ENCODE results near the gene ATP5PO.

The ATP5PO gene

DNA sequence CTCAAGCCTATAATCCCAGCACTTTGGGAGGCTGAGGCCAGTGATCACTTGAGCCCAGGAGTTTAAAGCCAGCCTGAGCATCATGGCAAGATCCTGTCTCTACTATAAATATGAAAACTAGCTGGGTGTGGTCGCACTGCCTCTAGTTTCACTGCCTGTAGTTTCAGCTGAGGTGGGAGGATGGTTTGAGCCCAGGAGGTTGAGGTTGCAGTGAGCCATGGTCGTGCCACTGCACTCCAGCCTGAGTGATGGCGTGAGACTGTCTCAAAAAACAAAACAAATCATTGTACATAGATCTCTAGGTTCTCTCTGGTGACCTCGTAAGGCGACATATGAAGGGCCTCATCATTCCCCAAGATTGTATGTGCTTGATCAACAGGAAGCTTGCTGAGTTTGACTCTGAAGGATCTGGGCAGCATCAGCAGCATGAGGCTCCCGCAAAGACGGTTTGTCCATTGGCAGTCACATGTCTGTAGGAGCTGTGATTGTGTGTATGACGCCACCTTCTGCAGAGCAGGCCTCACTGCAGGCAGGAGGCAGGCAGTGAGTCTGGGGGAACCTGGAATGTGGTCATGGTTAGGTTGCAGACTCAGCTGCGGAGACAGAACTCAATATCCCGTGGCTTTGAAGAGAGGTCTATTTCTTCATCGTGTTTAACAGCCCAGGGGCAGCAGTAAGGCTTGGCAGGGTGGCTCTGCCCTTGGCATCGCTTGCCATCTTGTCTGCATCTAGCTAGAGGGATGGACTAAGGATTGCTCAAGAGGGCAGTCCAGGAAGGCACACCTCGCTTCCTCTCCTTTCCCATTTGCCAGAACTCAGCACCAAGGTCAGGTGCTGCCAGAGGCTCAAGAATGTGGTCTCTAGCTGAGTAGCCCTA, 14.0 kb downstream of the ATP5PO start:
- FAIRE-seq: no peak
- peak; percentile 44 for DNase-seq (ENCODE audit: low spot score)

DNA sequence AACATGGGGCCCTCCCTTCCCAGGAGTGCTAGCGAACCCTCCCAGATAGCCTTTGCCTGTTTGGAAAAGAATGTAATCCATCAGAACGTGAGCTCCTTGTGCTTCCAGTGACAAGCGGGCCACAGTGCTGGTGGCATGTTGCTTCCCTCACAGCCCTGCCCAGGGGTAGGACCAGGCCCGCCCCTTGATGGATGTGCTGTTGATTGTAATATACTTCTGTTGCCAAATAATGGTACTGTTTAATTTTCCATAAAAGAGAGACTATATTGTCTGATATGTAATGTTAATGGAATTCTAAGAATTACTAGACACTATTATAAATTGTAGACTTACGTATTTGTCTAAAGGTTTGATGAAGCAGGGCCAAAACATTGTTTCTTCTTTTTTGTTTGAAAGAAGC, 16.4 kb downstream of the ATP5PO start:
- DNase-seq (ENCODE audit: low spot score) (no peak), FAIRE-seq (no peak)

DNA sequence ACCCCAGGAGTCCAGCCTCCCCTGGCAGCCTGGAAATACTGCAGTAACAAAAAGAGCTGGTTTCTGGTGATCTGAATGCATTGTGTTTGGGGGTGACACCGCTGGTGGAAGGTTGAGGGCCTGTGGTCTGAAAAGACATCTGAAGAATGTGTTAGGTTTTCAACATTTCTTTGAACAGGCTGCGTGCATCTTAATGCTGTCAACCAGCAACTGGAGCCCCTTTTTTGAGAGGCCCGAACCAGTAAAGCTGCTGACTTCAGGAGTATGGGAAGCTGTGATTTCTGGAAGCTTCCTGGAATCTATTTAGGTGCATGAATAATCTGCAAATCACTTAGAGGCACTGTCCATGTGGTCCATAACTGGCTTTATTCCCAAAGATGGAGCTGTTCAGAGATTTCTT, 17.0 kb downstream of the ATP5PO start:
- no peak for DNase-seq (ENCODE audit: low spot score)
- no peak for FAIRE-seq

DNA sequence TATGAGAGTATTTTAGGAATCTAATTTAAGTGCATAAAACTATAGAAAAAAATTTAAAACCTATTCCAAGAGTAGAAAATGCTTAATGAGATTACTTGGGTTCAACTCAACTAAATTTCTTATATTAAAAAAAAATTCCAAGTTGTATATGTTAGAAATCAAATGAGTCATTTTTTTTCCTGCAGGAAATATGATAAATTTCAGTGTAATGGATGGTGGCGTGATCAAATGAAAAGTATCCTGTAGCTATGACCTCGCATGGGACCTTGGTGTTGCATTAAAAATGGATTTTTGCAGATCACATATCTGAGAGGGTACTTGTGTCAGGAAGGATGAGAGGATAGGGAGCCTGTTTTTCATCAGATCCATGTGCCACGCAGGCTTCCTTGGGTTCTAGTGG, 17.9 kb downstream of the ATP5PO start:
- no peak for FAIRE-seq
- DNase-seq (ENCODE audit: low spot score): no peak

DNA sequence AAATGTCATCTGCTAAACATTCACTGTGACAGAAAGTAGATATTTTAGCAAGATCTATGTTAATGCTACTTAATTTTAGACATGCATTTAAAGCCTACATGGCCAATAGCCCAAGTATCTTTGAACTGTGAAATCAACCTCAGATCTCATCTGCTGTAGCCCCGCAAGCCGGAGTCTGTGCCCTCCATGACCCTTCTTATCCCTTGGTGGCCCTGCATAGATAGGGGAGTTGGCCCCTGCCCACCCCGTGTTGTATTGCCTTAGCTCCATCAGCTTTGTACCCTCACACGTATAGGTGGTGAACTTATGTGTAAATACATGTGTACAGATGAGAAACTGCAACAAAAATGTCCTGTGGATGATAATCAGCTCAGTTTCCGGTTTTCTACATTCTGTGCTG, 18.5 kb downstream of the ATP5PO start:
- DNase-seq (ENCODE audit: low spot score): no peak
- FAIRE-seq: no peak

DNA sequence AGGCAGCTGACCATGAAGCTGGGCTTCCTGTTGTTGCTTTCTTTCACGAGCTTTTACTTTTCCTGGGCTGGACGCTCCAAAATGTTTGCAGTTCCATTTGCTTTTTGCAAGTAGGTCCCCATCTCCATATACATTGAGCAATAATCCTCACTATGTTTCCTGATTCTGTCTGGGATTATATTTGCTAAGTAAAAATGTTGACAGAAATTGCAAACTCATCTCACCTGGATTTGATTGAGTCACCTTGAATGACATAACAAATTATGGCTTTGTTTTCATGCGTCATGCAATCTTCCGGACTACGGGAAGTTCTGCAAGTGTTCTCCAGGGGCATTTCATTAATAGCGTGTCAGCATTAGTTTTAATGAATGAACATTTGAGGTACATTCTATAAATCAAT, 18.9 kb downstream of the ATP5PO start:
- FAIRE-seq (no peak), DNase-seq (ENCODE audit: low spot score) (no peak)

DNA sequence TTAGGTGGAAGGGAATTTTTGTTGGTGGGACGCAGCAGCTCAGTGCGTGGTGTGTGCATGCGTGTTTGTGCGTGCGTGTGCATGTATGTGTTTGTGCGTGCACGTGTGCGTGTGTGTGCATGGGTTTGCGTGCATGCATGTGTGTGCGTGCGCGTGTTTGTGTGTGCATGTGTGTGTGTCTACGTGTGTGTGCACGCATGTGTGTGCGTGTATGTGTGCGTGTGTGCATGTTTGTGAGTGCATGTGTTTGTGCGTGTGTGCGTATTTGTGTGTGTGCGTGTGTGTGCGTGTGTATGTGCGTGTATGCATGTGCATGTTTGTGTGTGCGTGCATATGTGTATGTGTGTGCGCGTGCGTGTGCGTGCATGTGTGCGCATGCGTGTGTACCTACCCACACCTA, 20.2 kb downstream of the ATP5PO start:
- FAIRE-seq (peak; percentile 97), DNase-seq (ENCODE audit: low spot score) (no peak)

DNA sequence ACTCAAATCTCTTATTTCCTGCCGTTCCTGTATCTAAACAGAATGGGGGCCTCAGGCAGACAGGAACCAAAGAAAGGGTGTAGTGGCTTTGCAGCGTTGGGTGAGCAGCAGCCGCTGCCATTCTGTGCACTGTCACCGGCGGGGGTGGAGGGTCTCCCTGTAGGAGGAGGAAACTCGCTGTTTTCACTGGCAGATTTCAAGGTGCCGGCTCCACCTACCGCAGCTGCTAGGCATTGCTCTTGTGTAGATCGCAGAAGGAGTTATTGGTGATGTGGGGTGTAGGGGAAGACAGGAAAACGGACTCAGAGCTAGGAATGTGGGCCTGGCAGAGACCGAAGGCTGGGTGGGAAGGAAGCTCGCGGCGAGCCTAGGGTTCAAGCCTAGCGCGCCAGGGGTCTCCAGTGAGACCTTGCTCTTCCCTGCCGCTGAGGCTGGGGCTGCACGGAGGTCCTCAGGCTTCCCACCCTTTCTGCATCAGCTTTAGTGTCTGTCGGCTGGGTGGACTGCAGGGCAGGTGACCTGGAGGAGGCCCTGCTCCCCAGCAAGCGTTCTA, 20.8 kb downstream of the ATP5PO start:
- FAIRE-seq: peak; percentile 73
- peak; percentile 85 for DNase-seq (ENCODE audit: low spot score)

DNA sequence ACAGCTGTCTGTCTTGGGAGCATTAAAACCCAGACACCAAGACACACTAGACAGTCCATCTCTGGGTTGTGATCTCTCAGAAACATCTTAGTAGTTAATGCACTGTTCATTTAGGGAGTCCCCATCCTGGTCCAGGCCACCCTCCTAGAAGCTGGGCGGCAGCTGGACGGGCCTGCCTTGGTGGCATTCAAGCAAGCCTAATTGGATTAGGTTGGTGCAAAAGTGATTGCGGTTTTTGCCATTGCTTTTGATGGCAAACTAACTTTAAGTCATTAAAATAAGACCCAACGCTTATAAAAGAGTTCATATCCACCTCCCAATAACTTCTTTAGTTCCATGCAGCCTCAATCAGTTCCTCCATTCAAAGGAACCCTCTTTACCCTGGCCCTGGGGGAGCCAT, 21.7 kb downstream of the ATP5PO start:
- FAIRE-seq (no peak), DNase-seq (ENCODE audit: low spot score) (no peak)

DNA sequence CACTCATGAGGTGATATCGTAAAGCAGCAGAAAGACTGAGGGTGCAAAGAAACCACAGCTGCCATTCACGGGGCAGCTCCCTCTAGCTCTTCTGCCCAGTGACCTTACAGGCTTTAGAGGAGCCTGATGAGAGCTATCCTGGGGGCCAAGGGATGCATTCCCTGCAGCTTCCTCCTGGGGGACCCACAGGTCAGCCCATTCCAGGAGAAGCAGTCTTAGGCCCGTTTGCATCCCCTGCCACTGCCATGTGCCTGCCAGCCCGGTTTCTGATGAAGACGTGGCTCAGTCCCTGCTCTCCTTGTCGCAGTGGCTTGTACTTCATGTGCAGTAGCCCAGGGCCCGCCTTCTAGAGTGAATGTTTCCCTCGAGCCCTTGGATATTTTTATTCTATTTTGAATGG, 22.8 kb downstream of the ATP5PO start:
- FAIRE-seq: no peak
- DNase-seq (ENCODE audit: low spot score): no peak

DNA sequence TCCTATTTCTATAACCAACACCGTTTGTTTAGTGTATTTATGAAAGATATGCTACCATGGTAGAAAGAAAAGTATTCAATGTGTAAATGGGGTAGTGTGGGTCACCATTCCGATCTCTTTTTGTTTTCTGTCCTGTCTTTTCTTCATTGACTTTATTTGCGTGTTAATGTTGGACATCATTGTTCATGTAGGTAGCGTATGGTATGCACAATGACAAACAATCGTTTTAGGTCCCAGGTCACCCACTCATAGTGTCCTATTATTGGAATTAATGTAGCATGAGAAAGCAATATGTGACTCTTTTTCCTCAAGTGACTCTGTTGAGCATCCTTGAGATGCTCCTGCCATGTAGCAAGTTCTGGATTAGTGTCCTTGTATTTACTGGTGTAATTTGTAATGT, 25.4 kb downstream of the ATP5PO start:
- FAIRE-seq (no peak), DNase-seq (ENCODE audit: low spot score) (no peak)

DNA sequence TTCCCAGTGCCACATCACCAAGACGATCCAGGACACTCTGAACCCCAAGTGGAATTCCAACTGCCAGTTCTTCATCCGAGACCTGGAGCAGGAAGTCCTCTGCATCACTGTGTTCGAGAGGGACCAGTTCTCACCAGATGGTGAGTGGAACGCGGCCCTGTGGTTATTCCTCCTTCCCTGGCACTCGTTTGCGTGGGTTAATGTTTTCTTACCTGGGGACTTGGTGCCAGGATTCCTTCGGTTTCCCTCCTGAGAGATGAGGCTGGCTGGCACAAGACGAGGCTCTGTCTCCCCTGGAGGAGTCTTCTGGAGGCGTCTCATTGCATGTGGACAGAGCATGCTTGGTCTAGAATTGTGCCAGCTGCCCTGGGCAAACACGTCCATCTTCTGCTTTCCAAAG, 29.3 kb downstream of the ATP5PO start:
- FAIRE-seq (no peak), DNase-seq (ENCODE audit: low spot score) (no peak)

DNA sequence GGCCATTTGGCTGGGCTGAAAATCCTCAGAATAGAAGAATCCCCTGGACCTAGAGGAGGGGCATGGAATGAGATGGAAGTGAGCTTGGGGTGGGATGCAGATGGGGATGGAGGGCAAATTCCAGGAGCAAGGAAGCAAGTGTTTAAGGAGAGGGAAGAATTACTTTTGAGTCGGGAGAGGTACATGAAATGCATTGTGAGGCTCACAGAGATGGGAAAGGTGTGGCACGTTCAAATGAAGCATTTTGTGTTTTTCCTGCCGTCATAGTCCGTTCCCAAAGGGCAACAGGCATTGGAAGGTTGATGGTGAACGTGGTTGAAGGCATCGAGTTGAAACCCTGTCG, 30.5 kb downstream of the ATP5PO start:
- FAIRE-seq: no peak

DNA sequence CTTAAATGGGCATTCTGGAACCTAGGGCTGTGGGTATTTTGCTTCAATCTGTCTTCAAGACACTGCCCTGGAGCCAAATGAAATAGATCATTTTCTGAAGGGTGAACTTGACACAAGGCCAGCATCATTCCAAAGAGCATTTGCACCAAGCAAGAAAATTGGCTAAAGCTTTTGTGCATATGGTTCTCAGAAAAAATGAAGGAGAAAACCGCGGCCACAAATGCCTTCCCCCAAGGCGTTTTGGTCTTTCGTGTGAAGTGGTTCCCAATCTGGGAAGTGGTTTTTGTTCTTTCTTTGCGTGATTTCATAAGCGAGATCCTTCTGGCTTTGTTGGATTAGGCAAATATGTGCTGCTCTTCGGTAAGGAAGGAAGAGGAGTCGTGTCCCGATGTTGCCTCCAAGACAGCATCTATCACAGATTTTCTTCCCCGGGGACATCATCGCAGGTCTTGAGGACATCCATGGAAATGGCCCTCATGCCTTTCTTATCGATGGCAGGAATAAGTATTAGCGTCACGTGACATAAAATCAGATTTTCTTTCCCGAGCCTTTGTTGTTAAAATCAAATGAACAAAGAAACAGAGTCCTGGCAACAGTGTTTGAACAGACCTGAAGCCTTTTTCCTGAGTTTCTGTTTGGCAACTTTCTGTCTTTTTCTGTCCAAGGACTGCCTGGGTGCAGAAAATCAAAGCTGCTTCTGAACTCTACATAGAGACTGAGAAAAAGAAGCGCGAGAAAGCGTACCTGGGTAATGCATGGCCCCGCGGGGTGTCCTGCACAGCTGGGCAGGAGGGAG, 31.0 kb downstream of the ATP5PO start:
- DNase-seq (ENCODE audit: low spot score): no peak
- FAIRE-seq: no peak

More for the DNA sequence above, 30.5 kb downstream of the ATP5PO start:
- no peak for DNase-seq (ENCODE audit: low spot score)

DNA sequence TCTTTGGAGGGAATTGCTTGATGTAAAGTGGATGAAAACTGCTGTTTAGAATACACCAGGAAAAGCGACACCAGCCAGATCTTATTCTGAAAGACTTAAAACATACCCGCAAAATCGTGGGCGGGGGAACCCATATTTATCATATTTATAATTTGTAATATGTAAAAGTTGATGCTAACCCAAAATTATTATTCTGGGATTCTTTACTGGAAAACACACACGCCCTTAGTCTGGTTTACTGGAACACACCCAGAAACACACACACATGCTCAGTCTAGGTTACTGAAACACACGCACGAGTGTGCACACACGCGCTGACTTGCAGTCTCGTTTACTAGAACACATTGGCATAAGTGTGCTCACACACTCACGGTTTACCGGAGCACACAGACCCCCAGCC, 32.5 kb downstream of the ATP5PO start:
- DNase-seq (ENCODE audit: low spot score) (no peak), FAIRE-seq (no peak)

DNA sequence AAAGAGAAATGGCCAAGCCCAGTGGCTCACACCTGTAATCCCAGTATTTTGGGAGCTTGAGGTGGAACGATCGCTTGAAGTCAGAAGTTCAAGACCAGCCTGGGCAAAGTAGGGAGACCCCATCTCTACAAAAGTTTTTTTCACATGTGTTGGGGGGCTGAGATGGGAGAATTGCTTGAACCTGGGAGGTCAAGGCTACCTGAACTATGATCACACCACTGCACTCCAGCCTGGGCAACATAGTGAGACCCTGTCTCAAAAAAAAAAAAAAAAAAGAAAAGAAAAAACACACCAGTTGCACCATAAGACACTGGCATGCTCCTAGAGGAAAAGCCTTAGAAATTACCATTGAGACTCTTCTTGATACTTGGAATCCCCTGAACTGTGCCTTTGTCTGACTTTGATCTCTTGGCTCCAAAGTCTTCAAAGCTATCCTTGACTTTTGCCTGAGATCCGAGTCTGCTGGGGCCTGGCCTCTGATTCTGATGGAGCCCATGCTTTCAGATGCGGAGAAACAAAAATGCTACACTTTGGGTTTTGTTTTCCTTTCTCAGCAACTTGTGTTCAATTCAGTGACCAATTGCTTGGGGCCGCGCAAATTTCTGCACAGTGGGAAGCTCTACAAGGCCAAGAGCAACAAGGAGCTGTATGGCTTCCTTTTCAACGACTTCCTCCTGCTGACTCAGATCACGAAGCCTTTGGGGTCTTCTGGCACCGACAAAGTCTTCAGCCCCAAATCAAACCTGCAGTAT, 33.7 kb downstream of the ATP5PO start:
- DNase-seq (ENCODE audit: low spot score): no peak
- no peak for FAIRE-seq

DNA sequence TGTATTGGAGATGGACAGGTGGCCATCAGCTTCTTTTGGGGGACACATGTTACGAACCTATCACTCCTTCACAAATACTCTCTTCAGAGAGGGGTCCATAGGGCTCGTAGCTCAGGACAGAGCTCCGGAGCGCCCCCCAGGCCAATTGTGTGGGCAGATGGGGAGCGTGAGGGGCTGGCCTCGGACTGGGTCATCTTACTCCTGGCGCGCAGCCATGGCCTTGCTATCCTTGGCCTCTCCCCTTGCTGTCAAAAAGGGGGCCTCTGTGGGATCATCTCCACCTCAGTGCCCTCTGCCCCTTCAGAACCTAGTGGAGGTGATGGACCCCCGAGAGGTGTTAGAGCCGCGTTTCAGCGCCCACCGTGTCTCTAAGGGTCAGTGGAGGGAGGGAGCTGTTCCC, 35.0 kb downstream of the ATP5PO start:
- FAIRE-seq (no peak), DNase-seq (ENCODE audit: low spot score) (no peak)

DNA sequence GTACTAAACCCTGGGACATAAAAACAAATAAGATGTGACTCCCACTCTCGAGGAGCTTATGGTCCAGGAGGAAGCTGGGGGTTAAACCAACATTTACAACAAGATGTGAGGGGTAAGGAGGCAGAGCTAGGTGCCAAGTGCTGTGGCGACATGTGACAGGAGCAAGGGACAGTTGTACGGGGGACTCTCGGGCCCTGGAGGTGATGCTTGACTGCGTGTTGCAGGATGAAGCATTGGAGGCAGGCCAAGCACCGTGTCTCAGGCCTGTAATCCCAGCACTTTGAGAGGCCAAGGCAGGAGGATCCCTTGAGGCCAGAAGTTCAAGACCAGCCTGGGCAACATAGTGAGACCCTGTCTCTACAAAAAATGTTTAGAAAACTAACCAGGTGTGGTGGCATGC, 36.8 kb downstream of the ATP5PO start:
- FAIRE-seq: no peak
- DNase-seq (ENCODE audit: low spot score): no peak

DNA sequence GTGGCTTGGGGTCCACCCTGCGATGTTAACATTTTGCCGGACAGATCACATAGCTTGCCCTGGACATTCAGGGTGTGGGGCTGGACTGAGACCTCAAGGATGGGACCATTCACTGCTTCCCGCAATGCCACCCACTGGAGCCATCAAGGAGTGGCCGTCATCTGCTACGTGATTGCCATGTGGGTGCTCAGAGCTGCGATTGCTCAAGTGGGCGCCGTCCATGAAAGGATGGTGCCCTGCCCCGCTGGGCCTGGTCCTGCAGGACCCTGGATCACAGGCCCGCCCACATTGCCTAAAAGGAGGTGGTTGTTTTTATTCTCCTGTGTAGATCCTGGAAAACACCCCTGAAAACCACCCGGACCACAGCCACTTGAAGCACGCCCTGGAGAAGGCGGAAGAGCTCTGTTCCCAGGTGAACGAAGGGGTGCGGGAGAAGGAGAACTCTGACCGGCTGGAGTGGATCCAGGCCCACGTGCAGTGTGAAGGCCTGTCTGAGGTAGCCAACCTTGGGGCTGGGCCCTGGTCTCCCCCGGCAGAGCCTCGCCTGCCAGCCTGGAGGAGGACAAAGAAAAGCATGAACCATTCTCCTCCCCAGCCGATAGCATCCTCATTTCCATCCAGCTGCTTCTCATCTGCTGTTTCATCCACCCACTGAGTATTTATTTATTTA, 40.4 kb downstream of the ATP5PO start:
- DNase-seq (ENCODE audit: low spot score) (no peak), FAIRE-seq (no peak)

DNA sequence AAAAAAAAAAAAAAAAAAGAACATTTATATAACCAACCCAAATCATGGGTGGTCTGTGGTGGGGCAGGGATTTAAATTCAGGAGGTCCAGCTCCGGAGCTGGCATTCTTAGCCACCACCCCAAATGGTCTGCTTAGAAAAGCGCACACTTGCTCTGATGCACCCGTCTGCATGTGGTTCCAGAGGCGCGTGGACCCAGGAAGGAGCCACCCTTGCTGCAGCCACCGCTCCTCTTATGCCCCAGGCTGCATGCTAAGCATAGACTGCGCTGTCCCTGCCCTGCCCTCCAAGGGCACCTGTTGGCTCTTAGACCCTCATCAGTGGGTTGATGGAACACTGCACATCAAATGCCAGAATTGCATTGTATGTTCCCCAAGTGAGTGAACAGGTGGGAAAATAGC, 41.4 kb downstream of the ATP5PO start:
- DNase-seq (ENCODE audit: low spot score) (no peak), FAIRE-seq (no peak)

DNA sequence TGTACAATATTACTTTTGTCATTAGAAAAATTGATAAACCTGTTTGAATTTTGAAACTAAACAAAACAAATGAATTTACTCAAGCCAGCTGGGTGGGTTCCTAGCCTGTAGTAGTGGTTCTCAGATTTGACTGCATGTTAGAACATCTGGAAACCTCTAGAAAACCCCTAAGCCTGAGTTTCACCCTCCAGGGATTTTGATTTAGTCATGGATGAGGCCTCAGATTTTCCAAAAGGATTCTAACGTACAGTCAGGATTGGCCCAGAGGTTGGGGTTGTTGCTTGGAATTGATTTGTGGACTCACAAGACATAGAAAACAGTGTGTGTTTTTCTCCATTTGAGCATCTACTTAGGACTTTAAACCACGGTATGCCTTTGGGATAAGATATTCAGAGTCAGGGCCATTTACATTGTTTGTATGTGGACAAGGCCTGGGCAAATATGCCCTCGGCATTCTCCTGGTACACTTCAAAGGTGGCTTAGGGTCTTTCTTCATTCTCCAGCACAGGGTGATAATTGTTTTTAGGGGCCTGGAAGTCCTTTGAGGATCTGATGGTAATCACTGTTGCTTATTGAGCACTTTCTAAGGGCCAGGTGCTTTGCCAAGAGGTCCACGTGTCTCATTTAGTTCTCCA, 42.6 kb downstream of the ATP5PO start:
- DNase-seq (ENCODE audit: low spot score): no peak
- FAIRE-seq: no peak
